Fibroblast of skin of back (primary cell): Measurements from ENCODE around the gene FAM3C.

ENCODE experiments used
- DNase-seq: peaks from one replicate; pipeline ENCODE4 v3.0.0-alpha.2; 2013

The FAM3C gene

DNA sequence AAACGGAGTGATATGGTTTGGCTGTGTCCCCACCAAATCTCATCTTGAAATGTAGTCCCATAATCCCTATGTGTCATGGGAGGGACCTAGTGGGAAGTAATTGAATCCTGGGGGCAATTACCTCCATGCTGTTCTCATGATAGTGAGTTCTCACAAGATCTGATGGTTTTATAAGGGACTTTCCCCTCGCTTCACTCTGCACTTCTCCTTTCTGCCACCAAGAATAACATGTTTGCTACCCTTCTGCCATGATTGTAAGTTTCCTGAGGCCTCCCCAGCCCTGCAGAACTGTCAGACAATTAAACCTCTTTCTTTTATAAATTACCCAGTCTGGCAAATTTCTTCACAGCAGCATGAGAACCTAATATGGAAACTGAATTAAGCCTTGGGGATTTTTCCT is 19.1 kb downstream of the FAM3C start:
- DNase-seq: no peak

DNA sequence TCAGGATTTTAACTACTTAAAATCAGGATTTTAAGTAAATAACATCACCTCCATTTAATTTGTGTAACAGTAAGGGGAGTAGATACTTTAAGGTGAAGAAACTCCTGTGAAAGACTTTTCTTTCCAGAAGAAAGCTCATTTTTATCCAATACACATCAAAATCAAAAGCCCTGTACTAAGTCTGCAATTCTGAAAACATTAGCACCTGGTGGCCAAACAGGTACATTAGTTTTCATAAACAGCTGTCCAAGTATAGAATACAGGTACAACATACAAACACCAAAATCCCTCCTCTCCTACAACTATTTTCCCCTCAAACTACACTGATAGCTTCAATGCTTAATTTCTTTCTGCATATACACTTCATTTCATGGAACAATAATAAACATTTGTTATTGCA is 22.9 kb downstream of the FAM3C start:
- no peak for DNase-seq

DNA sequence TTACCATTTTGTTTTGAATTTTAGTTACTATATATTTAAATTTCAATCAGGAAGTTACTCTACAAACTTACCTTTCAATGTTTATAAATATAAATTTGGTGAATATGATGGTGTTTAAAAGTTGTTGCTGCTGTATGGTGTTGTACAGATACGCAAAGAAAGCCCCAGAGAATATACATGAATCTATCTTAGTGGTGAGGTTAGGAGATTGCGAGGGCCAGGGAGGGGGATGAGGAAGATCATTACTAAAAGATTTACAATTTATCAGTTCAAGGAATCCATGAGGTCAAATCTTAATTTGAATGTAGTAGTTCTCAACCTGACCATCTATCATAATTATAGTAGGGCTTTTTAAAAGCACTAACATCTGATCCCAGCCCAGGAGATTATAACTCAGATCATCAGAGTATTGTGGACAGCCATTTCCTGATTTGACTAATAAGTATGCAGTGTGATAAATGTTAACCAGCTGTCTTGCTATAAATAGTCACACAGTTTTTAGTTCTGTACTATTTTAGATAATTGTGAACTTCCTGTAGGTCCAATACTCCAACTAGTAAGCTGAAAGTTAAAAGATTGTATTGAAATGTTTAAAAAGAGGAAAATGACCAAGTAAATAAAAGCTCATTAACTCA is 23.6 kb downstream of the FAM3C start:
- peak; percentile 24 for DNase-seq

DNA sequence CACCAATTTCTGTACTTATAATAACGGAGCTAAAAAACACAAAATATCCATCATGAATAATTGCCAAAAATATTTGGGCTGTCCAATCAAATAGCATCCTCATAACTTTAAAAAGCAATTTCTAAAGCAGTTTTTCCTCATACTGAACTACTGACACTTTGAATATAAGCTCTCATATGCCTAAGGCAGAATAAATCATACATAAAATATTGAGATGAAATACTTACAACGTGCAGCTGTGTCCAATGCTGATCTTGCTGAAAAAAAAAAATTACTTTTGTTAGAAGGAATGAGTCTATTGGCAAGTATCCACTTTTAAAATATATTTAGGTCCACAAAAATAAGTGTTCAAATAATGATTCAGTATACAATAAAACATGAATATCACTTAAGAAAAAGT is 24.2 kb downstream of the FAM3C start:
- peak; percentile 12 for DNase-seq

DNA sequence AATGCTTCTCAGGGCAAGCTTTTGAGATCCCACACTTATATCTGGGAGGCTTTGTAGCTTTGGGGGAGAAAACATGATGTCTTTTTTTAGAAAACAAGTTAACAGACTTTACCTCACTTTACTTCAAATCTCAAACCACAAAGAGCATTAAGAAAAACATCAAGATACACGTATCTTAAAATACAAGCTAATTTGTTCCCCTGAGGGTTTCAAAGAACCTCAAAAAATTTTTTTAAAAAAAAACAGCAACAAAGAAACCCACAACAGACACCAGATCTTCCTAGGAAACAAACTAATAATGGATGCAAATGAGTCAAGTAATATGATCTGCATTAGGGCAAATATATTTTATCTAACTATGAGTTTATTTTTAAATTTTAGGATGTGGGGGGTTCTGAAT is 24.7 kb downstream of the FAM3C start:
- no peak for DNase-seq

DNA sequence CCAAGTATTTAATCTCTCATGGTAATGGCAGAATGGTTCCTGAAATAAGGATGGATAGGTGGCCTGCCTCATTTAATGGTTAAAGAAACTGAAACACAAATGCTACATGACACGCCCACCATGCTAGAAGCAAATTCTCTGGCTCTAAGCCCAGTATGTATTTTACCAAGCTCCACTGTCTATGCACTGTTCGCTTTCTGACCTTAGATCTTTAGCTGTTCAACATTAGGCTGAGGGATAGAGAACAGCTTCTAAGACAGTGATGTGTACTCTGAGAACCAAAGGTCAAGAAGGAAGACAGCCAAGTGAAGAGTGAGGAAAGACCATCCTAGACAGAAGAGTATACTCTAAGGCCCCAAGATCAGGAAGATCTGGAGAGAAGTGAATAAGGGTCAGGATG is 26.6 kb downstream of the FAM3C start:
- DNase-seq: peak; percentile 58

DNA sequence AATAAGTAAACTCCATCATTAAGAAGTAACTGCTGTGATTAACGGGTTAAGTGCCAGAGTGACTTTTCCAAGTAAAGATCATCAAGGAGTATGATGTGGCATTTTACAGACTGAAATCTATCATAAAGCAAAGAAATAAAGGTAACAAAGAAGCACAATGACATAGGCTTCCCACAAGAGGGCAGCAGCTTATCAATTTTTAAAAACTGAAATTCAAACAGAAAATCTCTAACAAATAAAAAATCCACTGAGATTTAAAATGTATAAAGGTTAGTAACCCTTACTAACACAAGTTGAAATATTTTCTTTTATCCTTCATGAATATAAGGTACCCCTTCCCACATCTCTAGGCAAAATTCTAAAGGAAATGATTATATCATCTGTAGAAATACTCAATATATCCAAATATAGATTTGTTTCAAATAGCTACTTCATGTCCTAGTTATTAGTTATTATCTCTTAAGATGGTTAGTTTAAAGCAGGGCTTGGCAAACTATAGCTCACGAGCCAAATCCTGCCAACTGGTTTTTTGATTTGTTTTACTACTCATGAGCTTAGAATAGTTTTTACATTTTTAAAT is 29.2 kb downstream of the FAM3C start:
- DNase-seq: peak; percentile 37

DNA sequence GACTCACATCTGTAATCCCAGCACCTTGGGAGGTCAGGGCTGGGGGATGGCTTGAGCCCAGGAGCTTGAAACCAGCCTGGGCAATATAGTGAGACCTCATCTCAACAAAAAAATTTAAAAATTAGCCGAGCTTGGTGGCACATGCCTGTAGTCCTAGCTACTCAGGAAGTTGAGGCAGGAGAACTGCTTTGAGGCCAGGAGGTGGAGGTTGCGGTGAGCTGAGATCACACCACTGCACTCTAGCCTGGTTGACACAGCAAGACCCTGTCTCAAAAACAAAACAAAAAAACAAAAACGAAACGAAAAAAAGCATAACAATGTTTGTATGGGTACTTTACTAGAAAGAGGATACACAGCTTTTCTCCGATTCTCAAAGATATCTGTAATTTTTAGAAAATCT is 35.5 kb downstream of the FAM3C start:
- DNase-seq: no peak

DNA sequence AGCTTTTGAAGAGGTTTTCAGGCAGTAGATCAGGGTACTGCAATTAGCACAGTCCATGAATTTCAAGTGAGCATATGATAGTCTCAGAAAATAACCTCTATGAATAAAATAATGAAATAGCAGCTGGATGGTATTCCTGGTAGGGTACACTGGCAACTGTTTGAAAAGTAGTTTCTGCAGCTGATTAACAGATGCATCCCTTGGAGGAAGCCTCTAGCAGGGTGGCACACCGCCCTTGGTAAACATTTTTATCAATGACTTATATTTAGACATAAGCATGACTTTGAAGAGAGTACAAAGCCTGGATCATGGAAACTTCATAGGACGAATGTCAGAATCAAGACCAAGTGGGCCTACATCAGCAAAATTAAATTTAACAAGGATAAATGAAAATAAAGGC is 40.5 kb downstream of the FAM3C start:
- no peak for DNase-seq

DNA sequence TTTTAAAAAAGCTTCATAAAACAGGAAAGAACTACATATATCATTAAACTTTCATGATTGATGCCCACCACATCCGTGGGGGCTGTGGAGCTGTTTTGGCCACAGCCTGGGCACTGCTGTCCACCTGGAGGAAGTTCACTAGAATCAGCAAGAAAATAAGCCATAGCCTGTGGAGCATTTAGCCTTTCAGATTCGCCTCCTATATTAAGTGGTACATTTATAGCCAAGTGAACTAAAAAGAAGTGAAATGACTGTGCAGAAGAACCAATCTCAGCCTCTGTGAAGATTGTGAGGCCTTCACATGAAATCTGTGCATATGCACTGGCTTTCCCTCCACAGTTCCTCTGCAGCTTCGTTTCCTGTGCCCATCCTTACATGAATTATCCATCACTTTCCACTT is 43.8 kb downstream of the FAM3C start:
- no peak for DNase-seq

DNA sequence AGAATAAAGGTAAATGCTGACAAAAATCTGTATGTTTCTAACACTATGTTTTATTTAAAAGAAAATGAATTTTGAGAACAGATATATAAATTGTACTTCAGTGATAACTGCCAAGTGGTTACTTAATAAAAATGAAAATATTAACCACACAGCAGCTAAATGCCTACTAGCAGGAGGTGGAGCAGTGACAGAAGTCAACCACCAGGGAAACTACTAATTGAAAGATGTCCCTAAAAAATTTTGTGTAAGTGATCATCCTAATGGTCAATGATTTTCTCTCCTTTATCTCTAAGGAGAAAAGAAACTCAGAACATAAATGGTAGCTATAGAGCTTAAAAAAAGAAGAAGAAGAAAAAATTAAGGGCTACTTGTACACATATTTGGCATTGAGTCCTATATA is 44.4 kb downstream of the FAM3C start:
- no peak for DNase-seq

DNA sequence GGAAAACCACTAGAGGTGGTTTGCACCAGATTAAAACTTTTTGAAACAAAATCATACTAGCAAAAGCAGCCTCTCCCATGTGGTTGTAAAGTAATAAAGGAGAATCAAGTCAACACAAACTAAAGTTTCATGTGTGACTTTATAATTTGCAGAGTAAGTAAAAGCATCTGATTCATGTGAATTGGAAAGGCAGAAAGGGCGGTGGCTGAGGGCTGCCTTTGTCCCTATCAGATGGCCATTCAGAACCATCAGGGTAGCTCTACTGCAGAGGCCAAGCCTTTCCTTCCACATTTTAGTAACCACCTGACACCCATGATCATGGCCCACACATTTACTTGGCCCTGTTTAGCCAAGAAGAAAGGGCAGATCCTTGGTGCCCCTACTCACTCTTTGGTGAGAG is 51.6 kb downstream of the FAM3C start:
- no peak for DNase-seq

DNA sequence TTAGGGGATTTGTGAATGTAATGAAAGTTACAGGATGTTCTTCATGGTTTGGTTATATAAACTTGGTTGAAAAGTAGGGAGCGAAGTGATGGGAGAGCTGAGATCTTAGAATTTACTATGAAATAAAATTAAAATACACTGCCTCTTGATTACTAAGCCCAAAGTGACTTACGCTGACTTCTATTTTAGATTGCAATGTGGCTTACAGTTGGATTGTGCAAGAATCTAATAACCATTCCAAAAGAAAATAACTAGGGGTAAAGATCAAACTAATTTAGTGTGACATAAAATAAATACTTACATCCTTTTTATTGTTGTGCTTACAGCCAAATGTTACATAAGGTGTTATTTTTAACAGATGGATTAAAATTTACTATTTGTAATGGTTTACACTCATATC is 52.0 kb downstream of the FAM3C start:
- no peak for DNase-seq

DNA sequence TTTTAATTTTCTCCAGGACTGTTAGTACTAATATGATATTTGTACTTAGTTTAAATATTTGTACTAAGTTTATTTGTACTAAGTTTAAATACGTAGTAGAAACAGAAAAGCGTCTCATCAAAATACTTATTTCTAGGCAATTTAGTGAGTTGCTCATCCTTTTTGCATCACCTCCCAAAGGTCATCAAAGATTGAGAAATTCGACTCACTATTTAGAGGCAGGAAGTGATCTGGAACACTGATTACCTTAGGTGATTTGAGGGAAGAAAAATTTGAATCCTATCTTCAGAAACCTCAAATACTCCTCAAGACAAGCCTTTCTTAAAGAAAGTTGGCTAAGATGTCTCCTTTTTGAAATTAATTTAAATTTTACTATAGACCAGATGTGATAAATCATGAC is 52.8 kb downstream of the FAM3C start:
- no peak for DNase-seq

DNA sequence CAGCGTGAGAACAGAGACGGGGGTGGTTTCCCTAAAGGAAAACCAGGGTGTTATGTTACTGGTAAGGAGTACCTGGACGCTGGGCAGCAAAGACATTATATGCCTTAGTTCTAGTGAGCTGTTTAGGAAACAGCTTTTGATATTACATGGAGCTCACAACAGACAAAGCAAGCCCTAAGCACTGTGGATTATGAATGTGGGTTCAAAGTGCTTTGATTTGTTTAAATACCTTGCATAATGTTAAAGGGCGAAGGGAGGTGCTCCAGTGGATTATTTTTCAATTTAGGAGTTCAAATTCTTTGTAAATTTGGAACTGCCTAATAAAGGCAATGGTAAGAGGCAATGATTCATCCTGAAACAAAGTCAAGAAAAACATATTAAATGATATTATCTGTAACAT is 53.5 kb downstream of the FAM3C start:
- DNase-seq: no peak

DNA sequence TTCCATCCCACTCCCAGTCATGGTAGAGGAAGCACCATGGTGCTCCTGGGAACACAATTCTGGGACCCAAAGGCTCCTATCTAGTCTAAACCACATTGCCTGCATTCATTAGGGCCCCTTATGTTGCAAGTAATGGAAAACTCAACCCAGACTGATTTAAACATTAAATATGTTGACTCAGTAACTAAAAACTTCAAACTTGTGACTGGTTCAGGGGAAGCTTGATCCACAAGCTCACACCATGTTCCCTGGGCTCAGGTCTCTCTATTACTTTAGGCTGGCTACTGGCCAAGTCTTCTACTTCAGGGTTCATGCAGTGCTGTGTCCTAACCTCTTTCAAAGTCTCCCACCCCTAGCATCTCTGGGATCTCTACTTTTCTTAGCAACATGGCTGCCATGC is 54.2 kb downstream of the FAM3C start:
- DNase-seq: peak; percentile 10

DNA sequence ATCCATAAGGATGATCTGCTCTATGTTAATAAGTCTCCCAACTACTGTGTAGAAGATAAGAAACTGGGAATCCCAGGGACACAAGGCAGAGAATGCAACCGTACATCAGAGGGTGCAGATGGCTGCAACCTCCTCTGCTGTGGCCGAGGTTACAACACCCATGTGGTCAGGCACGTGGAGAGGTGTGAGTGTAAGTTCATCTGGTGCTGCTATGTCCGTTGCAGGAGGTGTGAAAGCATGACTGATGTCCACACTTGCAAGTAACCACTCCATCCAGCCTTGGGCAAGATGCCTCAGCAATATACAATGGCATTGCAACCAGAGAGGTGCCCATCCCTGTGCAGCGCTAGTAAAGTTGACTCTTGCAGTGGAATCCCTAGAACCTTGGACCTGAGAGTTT is 57.0 kb downstream of the FAM3C start:
- DNase-seq: no peak

DNA sequence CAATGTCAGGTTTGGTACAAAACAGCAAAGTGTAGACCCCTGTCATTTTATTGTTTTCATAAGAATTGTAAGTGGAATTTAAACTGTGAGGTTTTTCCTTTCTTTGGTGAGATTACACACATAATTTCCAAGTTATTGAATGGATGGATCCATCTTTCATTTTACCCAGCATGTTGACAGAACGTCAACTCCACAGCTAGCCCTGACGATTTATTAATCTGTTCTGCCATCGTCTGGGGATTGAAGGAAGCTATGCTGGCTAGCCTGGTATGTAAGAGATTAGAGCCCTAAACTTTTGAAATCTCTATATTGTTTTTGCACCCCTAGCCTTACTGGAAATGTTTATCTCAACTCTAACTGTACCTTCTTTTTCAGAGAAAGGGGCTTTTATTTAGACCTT is 58.7 kb downstream of the FAM3C start:
- peak; percentile 63 for DNase-seq

DNA sequence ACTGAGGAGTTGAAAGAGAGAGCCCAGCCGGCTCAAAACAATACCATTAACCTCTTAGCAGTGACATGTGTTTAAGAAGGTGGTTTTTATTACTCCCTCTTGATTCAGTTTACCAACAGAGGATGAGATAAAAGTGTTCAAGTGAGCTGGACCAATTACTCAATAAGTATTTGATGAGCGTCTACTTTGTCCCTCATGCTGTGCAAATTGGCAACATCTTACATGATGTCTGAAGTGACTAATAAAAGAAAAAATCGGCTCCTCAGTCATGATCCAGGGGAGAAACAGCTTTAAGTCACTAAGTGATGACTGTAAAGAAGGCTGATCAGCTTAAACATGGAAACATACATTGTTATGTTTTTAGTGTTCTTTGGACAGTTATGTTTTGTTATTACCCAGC is 59.5 kb downstream of the FAM3C start:
- DNase-seq: peak; percentile 57

DNA sequence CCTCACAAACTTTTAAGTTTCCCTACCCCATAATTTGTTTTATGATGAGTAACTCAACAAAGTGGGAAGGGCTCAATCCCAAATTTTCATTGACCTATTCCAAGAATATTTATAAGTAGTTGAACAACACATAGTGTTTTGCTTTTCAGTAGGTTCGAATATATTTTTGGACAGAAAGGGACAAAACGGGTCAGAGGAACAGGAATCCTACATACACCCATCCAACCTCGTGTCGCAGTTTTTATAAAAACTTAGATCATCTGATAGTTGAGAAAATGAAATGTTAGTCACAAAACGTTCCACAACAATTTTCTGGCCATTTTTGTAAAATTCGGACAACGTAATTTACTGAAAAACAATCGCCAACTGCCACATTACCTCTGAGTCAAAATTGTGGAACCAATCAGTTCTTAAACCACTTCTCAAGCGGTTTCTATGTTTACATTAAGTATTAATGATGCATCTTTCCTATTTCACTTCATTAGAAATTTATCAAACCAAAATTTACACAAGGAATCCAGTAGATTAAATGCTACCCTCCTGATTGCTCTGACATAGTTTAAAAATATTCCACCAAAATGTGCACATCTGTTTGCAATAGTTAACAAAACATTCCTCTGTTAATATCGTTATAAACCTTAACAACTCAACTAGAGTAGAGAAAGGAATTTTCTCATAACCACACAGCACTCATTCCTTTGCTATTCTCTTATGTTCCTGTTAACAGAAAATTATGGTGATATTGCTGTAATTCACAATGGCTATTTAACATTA is 61.0 kb downstream of the FAM3C start:
- DNase-seq: peak; percentile 70

DNA sequence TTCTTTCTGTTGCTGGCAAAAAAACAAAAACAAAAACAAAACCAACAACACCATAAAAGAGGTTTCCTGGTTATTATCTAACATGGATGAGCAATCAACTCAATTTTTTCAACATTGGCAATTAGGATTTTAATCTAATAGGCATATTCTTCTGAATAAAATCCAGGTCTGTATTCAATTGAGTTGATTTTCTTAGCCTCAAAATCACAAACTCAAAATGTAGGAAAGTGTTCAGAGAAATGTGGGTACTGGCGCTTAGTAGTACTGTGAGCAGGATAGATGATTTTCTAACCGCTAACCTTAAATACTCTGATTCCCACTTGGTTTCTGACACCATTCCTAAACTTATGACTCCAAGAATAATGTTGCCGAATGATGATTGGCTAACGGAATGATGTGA is 61.7 kb downstream of the FAM3C start:
- DNase-seq: no peak

DNA sequence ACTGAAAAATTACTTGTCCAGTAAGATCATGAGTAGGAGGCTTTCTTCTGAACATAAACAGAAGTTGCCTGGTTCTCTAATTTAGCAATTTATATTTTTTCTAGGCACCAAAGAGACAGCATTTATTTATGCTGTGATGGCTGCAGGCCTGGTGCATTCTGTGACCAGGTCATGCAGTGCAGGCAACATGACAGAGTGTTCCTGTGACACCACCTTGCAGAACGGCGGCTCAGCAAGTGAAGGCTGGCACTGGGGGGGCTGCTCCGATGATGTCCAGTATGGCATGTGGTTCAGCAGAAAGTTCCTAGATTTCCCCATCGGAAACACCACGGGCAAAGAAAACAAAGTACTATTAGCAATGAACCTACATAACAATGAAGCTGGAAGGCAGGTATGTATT is 64.5 kb downstream of the FAM3C start:
- no peak for DNase-seq

DNA sequence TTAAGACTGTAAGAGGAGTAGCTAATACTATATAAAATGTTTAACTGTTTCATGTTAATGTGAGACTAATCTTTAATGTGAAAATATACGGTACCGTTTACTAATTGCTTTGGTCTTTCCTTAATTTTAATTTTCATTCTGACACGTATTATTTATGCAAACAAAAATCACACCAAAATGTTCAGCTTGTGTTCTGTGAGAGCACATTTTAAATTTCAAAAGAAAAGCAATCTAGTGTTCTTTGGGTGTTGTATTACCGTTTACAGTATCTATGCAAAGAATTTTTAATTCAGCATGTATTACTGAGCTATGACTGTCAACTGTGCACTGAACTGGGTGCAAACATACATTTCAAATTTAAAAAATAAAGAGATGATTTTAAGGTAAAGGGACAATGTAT is 65.1 kb downstream of the FAM3C start:
- DNase-seq: no peak
